Hepatocyte (in vitro differentiated cells): Measurements from ENCODE around the gene RNFT2. TPM values are rescaled to one million over a fixed set of nuclear protein-coding genes. Genes with fewer than 3 reads are reported as not detected.

Source experiments
- DNase-seq: peaks from one replicate; pipeline ENCODE4 v3.0.0-alpha.2; 2016; ENCODE audit warnings: low spot score
- H2AFZ ChIP-seq: fragments of 200-600 bp; sonication (generic); 2 replicates; pipeline ENCODE4 v1.6.0; 2016; ENCODE audit warnings: antibody characterized with exemption, mild to moderate bottlenecking
- H3K27ac ChIP-seq: fragments of 200-600 bp; sonication (generic); 2 replicates; pipeline ENCODE4 v1.5.1; 2016; ENCODE audit warnings: mild to moderate bottlenecking
- H3K27me3 ChIP-seq: fragments of 200-600 bp; sonication (generic); 2 replicates; pipeline ENCODE4 v1.6.1; 2016
- H3K36me3 ChIP-seq: fragments of 200-600 bp; sonication (generic); replicated peaks from 2 replicates; pipeline ENCODE4 v1.5.1; 2016; ENCODE audit warnings: low read depth; ENCODE audit not compliant: insufficient read depth
- H3K4me1 ChIP-seq: fragments of 200-600 bp; sonication (generic); 2 replicates; pipeline ENCODE4 v1.5.1; 2016; ENCODE audit warnings: mild to moderate bottlenecking, moderate library complexity; ENCODE audit not compliant: insufficient read depth
- H3K4me2 ChIP-seq: fragments of 200-600 bp; sonication (generic); 2 replicates; pipeline ENCODE4 v1.6.0; 2016
- H3K4me3 ChIP-seq: fragments of 200-600 bp; sonication (generic); 2 replicates; pipeline ENCODE4 v1.5.1; 2016; ENCODE audit warnings: mild to moderate bottlenecking
- H3K79me2 ChIP-seq: fragments of 200-600 bp; sonication (generic); 2 replicates; pipeline ENCODE4 v1.6.0; 2017; ENCODE audit warnings: mild to moderate bottlenecking
- H3K9me2 ChIP-seq: fragments of 200-600 bp; sonication (generic); replicated peaks from 2 replicates; pipeline ENCODE4 v1.6.0; 2017; ENCODE audit warnings: mild to moderate bottlenecking; ENCODE audit not compliant: insufficient read depth
- H3K9me3 ChIP-seq: fragments of 200-600 bp; sonication (generic); 2 replicates; pipeline ENCODE4 v1.5.1; 2016; ENCODE audit warnings: low read depth, mild to moderate bottlenecking
- H4K20me1 ChIP-seq: fragments of 200-600 bp; sonication (generic); 2 replicates; pipeline ENCODE4 v1.6.0; 2016; ENCODE audit warnings: mild to moderate bottlenecking; ENCODE audit not compliant: insufficient read depth, poor library complexity, severe bottlenecking
- EZH2 ChIP-seq: fragments of 200-600 bp; sonication (generic); IDR thresholded peaks from 2 replicates; pipeline ENCODE4 v1.6.1; 2016; ENCODE audit warnings: antibody characterized with exemption, mild to moderate bottlenecking, borderline replicate concordance
- EZH2phosphoT487 ChIP-seq: fragments of 200-600 bp; sonication (generic); IDR thresholded peaks from one replicate; pipeline ENCODE4 v1.6.1; 2018; ENCODE audit warnings: antibody characterized with exemption, mild to moderate bottlenecking, low read depth, moderate library complexity; ENCODE audit not compliant: unreplicated experiment, severe bottlenecking
- WGBS: methylation state at CpG from one replicate; pipeline ENCODE4 v1.1.6; 2016; ENCODE audit warnings: low lambda C conversion rate; ENCODE audit errors: missing lambda C conversion rate; 5-methylcytosine and 5-hydroxymethylcytosine counted together
- polyA plus RNA-seq: library from polyadenylated mRNA; unstranded; fragments of >200 nt; fragmentation: Nextera tagmentation; extraction: Ambion mirVana; gene quantifications from 2 replicates; pipeline ENCODE4 v1.2.1, GENCODE V29; 2016
- total RNA-seq: library from RNA; depleted of rRNA; stranded (reverse); fragments of >200 nt; gene quantifications from 2 replicates; pipeline ENCODE4 v1.2.3, GENCODE V29; 2014
- TF ChIP-seq, protein P1 (sequence below): fragments of 200-600 bp; sonication (generic); IDR thresholded peaks from 2 replicates; pipeline ENCODE4 v1.5.1; 2016; ENCODE audit warnings: antibody characterized with exemption, mild to moderate bottlenecking; ENCODE audit not compliant: poor library complexity

Gene RNFT2
- total and polyA plus RNA-seq, 2 experiments from 2014 or later = 1.5 to 2.9 TPM

DNA sequence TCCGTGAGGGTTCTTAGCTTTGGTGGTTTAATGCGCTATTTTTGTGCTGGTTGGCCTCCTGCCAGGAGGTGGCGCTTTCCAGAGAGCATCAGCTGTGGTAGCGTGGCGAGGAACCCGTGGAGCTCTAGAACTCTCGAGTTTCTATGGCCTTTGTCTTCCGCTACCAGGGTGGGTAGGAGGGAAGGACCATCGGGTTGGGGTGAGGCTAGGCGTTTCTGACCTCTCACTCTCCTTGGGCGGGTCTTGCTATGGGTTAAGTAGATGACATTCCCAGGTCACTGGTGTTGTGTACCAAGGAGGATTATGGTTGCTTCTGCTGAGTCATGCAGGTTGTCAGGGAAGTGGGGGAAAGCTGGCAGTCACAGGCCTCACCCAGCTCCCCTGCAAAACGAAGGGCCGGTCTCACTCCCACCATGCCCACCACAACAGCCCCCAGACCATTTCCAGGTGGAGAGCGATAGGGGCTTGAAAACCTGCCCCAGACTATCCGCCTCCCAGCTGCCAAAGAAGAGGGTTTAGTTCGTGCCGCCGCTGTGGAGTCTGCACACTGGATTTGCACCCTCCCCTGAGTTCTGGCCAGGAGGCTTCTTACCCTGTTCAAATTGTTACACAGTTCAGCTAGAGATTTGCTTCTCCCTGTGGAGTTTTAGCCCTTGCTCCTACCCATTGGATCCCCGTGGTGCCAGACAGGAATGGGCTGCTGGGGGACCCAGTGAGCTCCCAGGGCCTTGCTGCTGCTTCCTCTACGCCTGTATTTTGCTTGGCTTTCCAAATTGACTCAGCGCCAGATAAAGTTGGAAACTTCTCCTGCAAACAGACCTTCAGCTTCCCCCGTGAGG is 21.9 kb downstream of the RNFT2 start:
- Histone ChIP-seq H3K4me3 (no peak overlapping the region), H3K4me2 (no peak overlapping the region), H3K4me1 (no peaks in the 10 kb centered on the region), H3K36me3 (no peaks in the 10 kb centered on the region), H2AFZ (no peak overlapping the region), H3K9me2 (no peaks in the 10 kb centered on the region), H3K79me2 (no peaks in the 10 kb centered on the region), H3K27ac (no peak overlapping the region), H3K9me3 (no peaks in the 10 kb centered on the region), H3K27me3 (no peaks in the 10 kb centered on the region), H4K20me1 (no peaks in the 10 kb centered on the region)
- DNase-seq = no peak
- no peak for TF ChIP-seq EZH2phosphoT487
- TF ChIP-seq EZH2 = no peak
- TF ChIP-seq, protein P1, sequence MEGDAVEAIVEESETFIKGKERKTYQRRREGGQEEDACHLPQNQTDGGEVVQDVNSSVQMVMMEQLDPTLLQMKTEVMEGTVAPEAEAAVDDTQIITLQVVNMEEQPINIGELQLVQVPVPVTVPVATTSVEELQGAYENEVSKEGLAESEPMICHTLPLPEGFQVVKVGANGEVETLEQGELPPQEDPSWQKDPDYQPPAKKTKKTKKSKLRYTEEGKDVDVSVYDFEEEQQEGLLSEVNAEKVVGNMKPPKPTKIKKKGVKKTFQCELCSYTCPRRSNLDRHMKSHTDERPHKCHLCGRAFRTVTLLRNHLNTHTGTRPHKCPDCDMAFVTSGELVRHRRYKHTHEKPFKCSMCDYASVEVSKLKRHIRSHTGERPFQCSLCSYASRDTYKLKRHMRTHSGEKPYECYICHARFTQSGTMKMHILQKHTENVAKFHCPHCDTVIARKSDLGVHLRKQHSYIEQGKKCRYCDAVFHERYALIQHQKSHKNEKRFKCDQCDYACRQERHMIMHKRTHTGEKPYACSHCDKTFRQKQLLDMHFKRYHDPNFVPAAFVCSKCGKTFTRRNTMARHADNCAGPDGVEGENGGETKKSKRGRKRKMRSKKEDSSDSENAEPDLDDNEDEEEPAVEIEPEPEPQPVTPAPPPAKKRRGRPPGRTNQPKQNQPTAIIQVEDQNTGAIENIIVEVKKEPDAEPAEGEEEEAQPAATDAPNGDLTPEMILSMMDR = no peak
- 87% methylated on average over 22 of the region's 22 CpGs for whole genome bisulfite sequencing

DNA sequence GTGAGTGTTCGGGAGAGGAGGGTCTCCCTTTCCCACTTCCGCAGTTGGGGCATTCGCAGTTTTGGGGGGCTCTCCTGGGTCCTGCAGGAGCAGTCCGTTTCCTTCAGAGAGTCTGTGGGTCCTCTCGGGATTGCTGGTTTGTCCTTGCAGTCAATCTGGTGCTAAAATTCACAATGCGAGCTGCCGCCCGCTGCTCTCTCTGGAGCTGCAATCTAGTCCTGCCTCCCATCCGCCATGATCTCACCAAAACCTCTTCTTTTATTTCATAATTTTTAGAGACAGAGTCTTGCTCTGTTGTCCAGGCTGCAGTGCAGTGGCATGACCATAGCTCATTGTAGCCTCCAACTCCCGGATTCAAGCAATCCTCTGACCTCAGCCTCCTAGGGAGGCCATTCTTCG is 22.5 kb downstream of the RNFT2 start:
- TF ChIP-seq, protein P1 = no peak
- TF ChIP-seq EZH2 (no peak), EZH2phosphoT487 (no peak)
- no peaks in the 10 kb centered on the region for H4K20me1 ChIP-seq
- H3K27ac ChIP-seq = no peak overlapping the region
- 95% methylated on average over 11 of the region's 11 CpGs for WGBS
- H3K9me3 ChIP-seq = no peaks in the 10 kb centered on the region
- H3K4me1 ChIP-seq = no peaks in the 10 kb centered on the region
- H3K27me3 ChIP-seq = no peaks in the 10 kb centered on the region
- no peak for DNase-seq
- no peaks in the 10 kb centered on the region for H3K79me2 ChIP-seq
- no peak overlapping the region for H3K4me2 ChIP-seq
- H2AFZ ChIP-seq = no peak overlapping the region
- no peak overlapping the region for H3K4me3 ChIP-seq
- H3K9me2 ChIP-seq = no peaks in the 10 kb centered on the region
- H3K36me3 ChIP-seq = no peaks in the 10 kb centered on the region

DNA sequence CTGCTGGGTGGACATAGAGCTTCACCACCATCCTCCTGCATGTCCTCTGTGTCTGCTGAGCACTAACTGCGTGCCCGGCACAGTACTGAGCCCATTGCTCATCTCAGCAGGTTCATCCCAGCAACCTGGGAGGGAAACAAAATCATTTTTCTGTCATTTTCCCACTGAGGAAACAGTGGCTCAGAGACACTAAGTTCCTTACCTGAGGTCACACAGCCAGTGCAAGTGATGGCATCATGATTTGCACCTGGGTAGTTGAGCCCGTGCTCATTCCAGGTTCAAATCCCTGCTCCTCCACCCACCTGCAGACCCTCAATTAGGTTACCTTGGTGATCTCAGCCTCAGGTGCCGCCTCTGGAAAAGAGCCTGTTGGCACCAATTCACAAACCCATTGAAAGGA is 23.4 kb downstream of the RNFT2 start:
- Histone ChIP-seq H3K27me3 (no peaks in the 10 kb centered on the region), H3K4me1 (no peaks in the 10 kb centered on the region), H3K36me3 (no peaks in the 10 kb centered on the region), H2AFZ (no peak overlapping the region), H4K20me1 (no peaks in the 10 kb centered on the region), H3K9me2 (no peaks in the 10 kb centered on the region), H3K4me3 (no peak overlapping the region), H3K27ac (no peak overlapping the region), H3K79me2 (no peaks in the 10 kb centered on the region), H3K9me3 (no peaks in the 10 kb centered on the region), H3K4me2 (no peak overlapping the region)
- TF ChIP-seq, protein P1 = no peak
- TF ChIP-seq EZH2 (no peak), EZH2phosphoT487 (no peak)
- 100% methylated on average over 4 of the region's 4 CpGs for WGBS
- DNase-seq = no peak
